Measurements from ENCODE around the gene PAAF1.

DNA sequence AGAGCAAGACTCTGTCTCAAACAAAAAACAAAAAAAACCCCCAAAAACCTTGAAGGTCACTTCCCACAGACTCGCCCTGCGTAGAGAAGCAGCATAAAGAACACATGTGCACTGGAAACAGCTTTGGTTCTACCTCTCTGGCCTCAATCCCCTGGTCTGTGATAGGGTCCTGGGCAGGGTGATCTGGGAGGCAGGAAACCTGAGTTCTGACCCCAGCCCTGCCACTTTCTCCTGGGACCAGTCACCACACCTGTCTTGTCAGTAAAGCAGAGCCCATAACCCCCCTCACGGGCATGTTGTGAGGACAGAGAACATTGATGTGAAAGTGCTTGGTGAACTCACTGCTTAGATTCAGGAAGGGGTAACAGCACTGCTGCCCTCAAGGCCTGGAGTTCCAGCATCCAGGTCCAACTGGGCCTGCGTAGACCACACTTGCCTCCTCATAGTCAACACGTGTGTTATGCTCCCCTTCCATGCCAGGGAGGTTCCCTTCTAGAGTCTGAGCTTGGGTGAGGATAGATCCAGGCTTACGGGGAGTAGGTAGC lies 94.4 kb downstream of the PAAF1 start:
- TF ChIP-seq CTCF (conservative IDR thresholded peaks at IDR 0.05; ENCODE audit: low read depth, low read length) (no peak), EZH2 (IDR thresholded peaks at IDR 0.05; ENCODE audit: low read length, unreplicated experiment) (no peak), EZH2phosphoT487 (IDR thresholded peaks at IDR 0.05; ENCODE audit: borderline replicate concordance, low read length) (no peak)
